Hepatocyte (in vitro differentiated cells): ENCODE measurements around the gene NPHP1. TPM values are rescaled to one million over a fixed set of nuclear protein-coding genes. Genes with fewer than 3 reads are reported as not detected.

Experiments
- DNase-seq: peaks from one replicate; pipeline ENCODE4 v3.0.0-alpha.2; 2016; ENCODE audit warnings: low spot score
- H2AFZ ChIP-seq: fragments of 200-600 bp; sonication (generic); 2 replicates; pipeline ENCODE4 v1.6.0; 2016; ENCODE audit warnings: antibody characterized with exemption, mild to moderate bottlenecking
- H3K27ac ChIP-seq: fragments of 200-600 bp; sonication (generic); 2 replicates; pipeline ENCODE4 v1.5.1; 2016; ENCODE audit warnings: mild to moderate bottlenecking
- H3K27me3 ChIP-seq: fragments of 200-600 bp; sonication (generic); 2 replicates; pipeline ENCODE4 v1.6.1; 2016
- H3K36me3 ChIP-seq: fragments of 200-600 bp; sonication (generic); replicated peaks from 2 replicates; pipeline ENCODE4 v1.5.1; 2016; ENCODE audit warnings: low read depth; ENCODE audit not compliant: insufficient read depth
- H3K4me1 ChIP-seq: fragments of 200-600 bp; sonication (generic); 2 replicates; pipeline ENCODE4 v1.5.1; 2016; ENCODE audit warnings: mild to moderate bottlenecking, moderate library complexity; ENCODE audit not compliant: insufficient read depth
- H3K4me2 ChIP-seq: fragments of 200-600 bp; sonication (generic); 2 replicates; pipeline ENCODE4 v1.6.0; 2016
- H3K4me3 ChIP-seq: fragments of 200-600 bp; sonication (generic); 2 replicates; pipeline ENCODE4 v1.5.1; 2016; ENCODE audit warnings: mild to moderate bottlenecking
- H3K79me2 ChIP-seq: fragments of 200-600 bp; sonication (generic); 2 replicates; pipeline ENCODE4 v1.6.0; 2017; ENCODE audit warnings: mild to moderate bottlenecking
- H3K9me2 ChIP-seq: fragments of 200-600 bp; sonication (generic); replicated peaks from 2 replicates; pipeline ENCODE4 v1.6.0; 2017; ENCODE audit warnings: mild to moderate bottlenecking; ENCODE audit not compliant: insufficient read depth
- H3K9me3 ChIP-seq: fragments of 200-600 bp; sonication (generic); 2 replicates; pipeline ENCODE4 v1.5.1; 2016; ENCODE audit warnings: low read depth, mild to moderate bottlenecking
- H4K20me1 ChIP-seq: fragments of 200-600 bp; sonication (generic); 2 replicates; pipeline ENCODE4 v1.6.0; 2016; ENCODE audit warnings: mild to moderate bottlenecking; ENCODE audit not compliant: insufficient read depth, poor library complexity, severe bottlenecking
- CTCF ChIP-seq: fragments of 200-600 bp; sonication (generic); IDR thresholded peaks from 2 replicates; pipeline ENCODE4 v1.5.1; 2016; ENCODE audit warnings: antibody characterized with exemption, mild to moderate bottlenecking; ENCODE audit not compliant: poor library complexity
- EZH2 ChIP-seq: fragments of 200-600 bp; sonication (generic); IDR thresholded peaks from 2 replicates; pipeline ENCODE4 v1.6.1; 2016; ENCODE audit warnings: antibody characterized with exemption, mild to moderate bottlenecking, borderline replicate concordance
- EZH2phosphoT487 ChIP-seq: fragments of 200-600 bp; sonication (generic); IDR thresholded peaks from one replicate; pipeline ENCODE4 v1.6.1; 2018; ENCODE audit warnings: antibody characterized with exemption, mild to moderate bottlenecking, low read depth, moderate library complexity; ENCODE audit not compliant: unreplicated experiment, severe bottlenecking
- WGBS: methylation state at CpG from one replicate; pipeline ENCODE4 v1.1.6; 2016; ENCODE audit warnings: low lambda C conversion rate; ENCODE audit errors: missing lambda C conversion rate; 5-methylcytosine and 5-hydroxymethylcytosine counted together
- polyA plus RNA-seq: library from polyadenylated mRNA; unstranded; fragments of >200 nt; fragmentation: Nextera tagmentation; extraction: Ambion mirVana; gene quantifications from 2 replicates; pipeline ENCODE4 v1.2.1, GENCODE V29; 2016
- total RNA-seq: library from RNA; depleted of rRNA; stranded (reverse); fragments of >200 nt; gene quantifications from 2 replicates; pipeline ENCODE4 v1.2.3, GENCODE V29; 2014

Gene NPHP1
- total and polyA plus RNA-seq, 2 experiments from 2014 or later = 1.3 to 1.6 TPM

- TF ChIP-seq EZH2phosphoT487 (no peak), EZH2 (no peak), CTCF (no peak)
- no peak overlapping the region for H3K27ac ChIP-seq
- DNase-seq = no peak
- WGBS = 88% methylated on average over 3 of the region's 3 CpGs
- no peaks in the 10 kb centered on the region for H3K27me3 ChIP-seq
- no peak overlapping the region for H3K4me2 ChIP-seq
- no peaks in the 10 kb centered on the region for H3K4me1 ChIP-seq
- no peaks in the 10 kb centered on the region for H3K79me2 ChIP-seq
- H4K20me1 ChIP-seq = no peaks in the 10 kb centered on the region
- H3K4me3 ChIP-seq = no peak overlapping the region
- no peaks in the 10 kb centered on the region for H3K9me3 ChIP-seq
- H2AFZ ChIP-seq = no peak overlapping the region
- no peaks in the 10 kb centered on the region for H3K36me3 ChIP-seq
- no peaks in the 10 kb centered on the region for H3K9me2 ChIP-seq
These were observed 34.7 kb downstream of the NPHP1 start for GRCh38 chr2:110170102-110170501.

DNA sequence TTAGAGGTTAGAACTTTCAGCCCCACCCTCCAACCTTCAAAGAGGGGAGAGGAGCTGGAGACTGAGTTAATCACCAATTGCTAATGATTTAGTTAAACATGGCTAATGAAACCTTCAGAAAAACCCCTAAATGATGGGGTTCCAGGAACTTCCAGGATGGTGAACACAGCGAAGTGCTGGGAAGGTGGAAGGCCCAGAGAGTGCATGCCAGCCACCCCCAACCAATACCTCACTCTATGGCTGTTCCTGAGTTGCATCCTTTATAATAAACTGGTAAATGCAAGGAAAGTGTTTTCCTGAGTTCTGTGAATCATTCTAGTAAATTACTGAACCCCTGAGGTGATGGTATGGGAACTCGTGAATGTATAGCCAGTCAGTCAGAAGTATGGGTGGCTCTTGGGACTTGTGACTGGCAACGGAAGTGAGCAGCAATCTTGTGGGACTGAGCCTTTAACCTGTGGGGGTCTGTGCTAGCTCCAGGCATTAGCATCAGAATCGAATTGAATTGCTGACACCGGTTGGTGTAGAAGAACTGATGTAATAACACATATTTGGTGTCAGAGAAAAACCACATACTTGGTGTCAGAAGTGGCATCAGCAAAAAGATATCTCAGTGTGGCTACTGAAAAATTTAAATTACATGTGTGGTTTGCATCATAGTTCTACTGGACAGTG, 37.4 kb downstream of the NPHP1 start:
- no peak for TF ChIP-seq EZH2
- TF ChIP-seq EZH2phosphoT487 = no peak
- no peak for TF ChIP-seq CTCF
- no peak overlapping the region for H3K4me3 ChIP-seq
- H3K27me3 ChIP-seq = no peaks in the 10 kb centered on the region
- no peak overlapping the region for H3K4me2 ChIP-seq
- H4K20me1 ChIP-seq = no peaks in the 10 kb centered on the region
- H3K9me2 ChIP-seq = no peaks in the 10 kb centered on the region
- H2AFZ ChIP-seq = no peak overlapping the region
- no peak for DNase-seq
- 61% methylated on average over 5 of the region's 5 CpGs for WGBS
- no peaks in the 10 kb centered on the region for H3K4me1 ChIP-seq
- H3K27ac ChIP-seq = no peak overlapping the region
- H3K36me3 ChIP-seq = no peaks in the 10 kb centered on the region
- no peaks in the 10 kb centered on the region for H3K9me3 ChIP-seq
- H3K79me2 ChIP-seq = no peaks in the 10 kb centered on the region

DNA sequence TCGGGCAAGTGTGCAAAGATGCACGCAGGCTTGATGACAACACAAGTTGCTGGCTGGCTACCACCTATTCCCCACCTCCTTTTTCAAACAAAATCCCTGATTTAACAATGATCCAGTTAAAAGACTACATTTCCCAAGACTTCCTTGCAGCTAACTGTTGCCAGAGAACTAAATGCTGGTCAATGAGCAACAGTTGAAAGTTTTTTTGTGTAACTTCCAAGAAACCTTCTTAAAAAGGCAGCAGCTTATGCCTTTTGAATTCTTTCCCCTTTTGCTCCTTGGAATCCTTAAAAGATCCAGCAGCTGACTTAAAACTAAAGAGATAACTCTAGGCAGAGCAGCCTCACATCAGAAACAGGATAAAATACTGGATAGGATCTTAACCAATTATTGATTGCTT, 38.5 kb downstream of the NPHP1 start:
- no peak overlapping the region for H3K27ac ChIP-seq
- no peaks in the 10 kb centered on the region for H3K79me2 ChIP-seq
- H3K27me3 ChIP-seq = no peaks in the 10 kb centered on the region
- DNase-seq = no peak
- H4K20me1 ChIP-seq = no peaks in the 10 kb centered on the region
- H2AFZ ChIP-seq = no peak overlapping the region
- H3K36me3 ChIP-seq = no peaks in the 10 kb centered on the region
- 95% methylated on average over 2 of the region's 2 CpGs for WGBS
- H3K4me2 ChIP-seq = no peak overlapping the region
- H3K4me3 ChIP-seq = no peak overlapping the region
- no peaks in the 10 kb centered on the region for H3K9me2 ChIP-seq
- no peak for TF ChIP-seq EZH2
- TF ChIP-seq CTCF = no peak
- no peak for TF ChIP-seq EZH2phosphoT487
- H3K9me3 ChIP-seq = no peaks in the 10 kb centered on the region
- H3K4me1 ChIP-seq = no peaks in the 10 kb centered on the region
